GM19468 (cell line): ENCODE data around the gene ADAT3.

Experiments used
- ATAC-seq: cut with Tn5 transposase; IDR thresholded peaks from one replicate; pipeline ENCODE4 v1.9.1; 2021; ENCODE audit warnings: mild to moderate bottlenecking, moderate library complexity, moderate number of reproducible peaks; ENCODE audit not compliant: unreplicated experiment; ENCODE audit errors: extremely low read depth

ADAT3 gene

GRCh38 chr19:1953441-1954094, 48.4 kb downstream of the ADAT3 start:
- no peak for ATAC-seq

- no peak for ATAC-seq
These were observed 49.3 kb downstream of the ADAT3 start for GRCh38 chr19:1954532-1954933.

- no peak for ATAC-seq
These were observed 50.2 kb downstream of the ADAT3 start for GRCh38 chr19:1955171-1956121.

- ATAC-seq: no peak
These were observed 50.9 kb downstream of the ADAT3 start for GRCh38 chr19:1956122-1956494.

- no peak for ATAC-seq
These were observed 51.8 kb downstream of the ADAT3 start for GRCh38 chr19:1956868-1957492.

- no peak for ATAC-seq
These were observed 52.5 kb downstream of the ADAT3 start for GRCh38 chr19:1957562-1958248.

GRCh38 chr19:1959928-1960589, 54.9 kb downstream of the ADAT3 start:
- ATAC-seq: no peak

- no peak for ATAC-seq
These were observed 56.0 kb downstream of the ADAT3 start for GRCh38 chr19:1961000-1961883.

- no peak for ATAC-seq
These were observed 57.5 kb downstream of the ADAT3 start for GRCh38 chr19:1962674-1963073.
